Measurements from ENCODE around the gene SPTAN1.

SPTAN1 gene

GRCh38 chr9:128587453-128587852 lies 35.1 kb downstream of the SPTAN1 start:
- no peak for ATAC-seq
- no peak for TF ChIP-seq ZNF565 (CRISPR knock-in tag; conservative IDR thresholded peaks at IDR 0.05; ENCODE audit: low read depth)
- no peak for TF ChIP-seq POU6F1 (CRISPR knock-in tag; IDR thresholded peaks at IDR 0.05; ENCODE audit: borderline replicate concordance, low read depth)
- no peak for TF ChIP-seq BACH2 (CRISPR knock-in tag; IDR thresholded peaks at IDR 0.05; ENCODE audit: borderline replicate concordance)
- no peak for TF ChIP-seq RARB (CRISPR knock-in tag; IDR thresholded peaks at IDR 0.05)
- no peak for TF ChIP-seq ZFP30 (CRISPR knock-in tag; IDR thresholded peaks at IDR 0.05)
- TF ChIP-seq, protein P1, sequence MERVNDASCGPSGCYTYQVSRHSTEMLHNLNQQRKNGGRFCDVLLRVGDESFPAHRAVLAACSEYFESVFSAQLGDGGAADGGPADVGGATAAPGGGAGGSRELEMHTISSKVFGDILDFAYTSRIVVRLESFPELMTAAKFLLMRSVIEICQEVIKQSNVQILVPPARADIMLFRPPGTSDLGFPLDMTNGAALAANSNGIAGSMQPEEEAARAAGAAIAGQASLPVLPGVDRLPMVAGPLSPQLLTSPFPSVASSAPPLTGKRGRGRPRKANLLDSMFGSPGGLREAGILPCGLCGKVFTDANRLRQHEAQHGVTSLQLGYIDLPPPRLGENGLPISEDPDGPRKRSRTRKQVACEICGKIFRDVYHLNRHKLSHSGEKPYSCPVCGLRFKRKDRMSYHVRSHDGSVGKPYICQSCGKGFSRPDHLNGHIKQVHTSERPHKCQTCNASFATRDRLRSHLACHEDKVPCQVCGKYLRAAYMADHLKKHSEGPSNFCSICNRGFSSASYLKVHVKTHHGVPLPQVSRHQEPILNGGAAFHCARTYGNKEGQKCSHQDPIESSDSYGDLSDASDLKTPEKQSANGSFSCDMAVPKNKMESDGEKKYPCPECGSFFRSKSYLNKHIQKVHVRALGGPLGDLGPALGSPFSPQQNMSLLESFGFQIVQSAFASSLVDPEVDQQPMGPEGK (CRISPR knock-in tag; IDR thresholded peaks at IDR 0.05; ENCODE audit: borderline replicate concordance): no peak
- no peak for TF ChIP-seq ISL1 (CRISPR knock-in tag; IDR thresholded peaks at IDR 0.05)
- TF ChIP-seq, protein P2, sequence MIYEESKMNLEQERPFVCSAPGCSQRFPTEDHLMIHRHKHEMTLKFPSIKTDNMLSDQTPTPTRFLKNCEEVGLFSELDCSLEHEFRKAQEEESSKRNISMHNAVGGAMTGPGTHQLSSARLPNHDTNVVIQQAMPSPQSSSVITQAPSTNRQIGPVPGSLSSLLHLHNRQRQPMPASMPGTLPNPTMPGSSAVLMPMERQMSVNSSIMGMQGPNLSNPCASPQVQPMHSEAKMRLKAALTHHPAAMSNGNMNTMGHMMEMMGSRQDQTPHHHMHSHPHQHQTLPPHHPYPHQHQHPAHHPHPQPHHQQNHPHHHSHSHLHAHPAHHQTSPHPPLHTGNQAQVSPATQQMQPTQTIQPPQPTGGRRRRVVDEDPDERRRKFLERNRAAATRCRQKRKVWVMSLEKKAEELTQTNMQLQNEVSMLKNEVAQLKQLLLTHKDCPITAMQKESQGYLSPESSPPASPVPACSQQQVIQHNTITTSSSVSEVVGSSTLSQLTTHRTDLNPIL (CRISPR knock-in tag; IDR thresholded peaks at IDR 0.05; ENCODE audit: low read depth): no peak
- TF ChIP-seq ZNF8 (CRISPR knock-in tag; IDR thresholded peaks at IDR 0.05): no peak
- no peak for TF ChIP-seq ZC3H10 (CRISPR knock-in tag; IDR thresholded peaks at IDR 0.05)
- no peak for TF ChIP-seq ARNTL (CRISPR knock-in tag; IDR thresholded peaks at IDR 0.05; ENCODE audit: borderline replicate concordance, low read depth)
- no peak for TF ChIP-seq GLIS3 (CRISPR knock-in tag; IDR thresholded peaks at IDR 0.05)
- no peak for TF ChIP-seq TOX (CRISPR knock-in tag; IDR thresholded peaks at IDR 0.05; ENCODE audit: borderline replicate concordance)
- TF ChIP-seq TSHZ2 (CRISPR knock-in tag; IDR thresholded peaks at IDR 0.05): no peak
- TF ChIP-seq SNAI2 (CRISPR knock-in tag; IDR thresholded peaks at IDR 0.05): no peak
- TF ChIP-seq ESRRG (CRISPR knock-in tag; IDR thresholded peaks at IDR 0.05): no peak
- TF ChIP-seq TCF4 (CRISPR knock-in tag; IDR thresholded peaks at IDR 0.05; ENCODE audit: borderline replicate concordance): no peak

DNA sequence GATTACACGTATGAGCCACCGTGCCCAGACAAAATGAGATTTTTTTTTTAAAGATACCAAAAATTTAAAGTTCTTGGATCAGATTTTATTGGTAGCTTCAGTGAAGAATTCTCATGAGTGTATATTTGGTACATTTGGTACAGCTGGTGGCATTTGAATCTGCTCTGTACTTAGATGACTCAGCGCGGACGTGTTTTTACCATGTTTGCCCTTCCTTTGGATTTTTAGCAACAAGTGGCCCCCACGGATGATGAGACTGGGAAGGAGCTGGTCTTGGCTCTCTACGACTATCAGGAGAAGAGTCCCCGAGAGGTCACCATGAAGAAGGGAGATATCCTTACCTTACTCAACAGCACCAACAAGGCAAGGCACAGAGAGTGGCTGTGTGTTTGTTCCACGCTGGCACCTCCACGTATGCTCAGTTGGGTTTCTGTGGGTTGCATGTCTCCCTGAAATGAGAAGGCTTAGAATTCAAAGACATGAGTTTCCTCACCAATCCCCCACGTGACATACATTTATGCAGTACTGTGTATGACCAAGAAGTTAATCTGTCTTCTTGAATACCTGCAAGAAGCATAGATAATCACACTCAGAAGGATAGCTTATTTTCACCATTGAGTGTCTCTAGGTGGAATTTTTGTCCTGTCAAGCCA lies 36.3 kb downstream of the SPTAN1 start:
- TF ChIP-seq, protein P3, sequence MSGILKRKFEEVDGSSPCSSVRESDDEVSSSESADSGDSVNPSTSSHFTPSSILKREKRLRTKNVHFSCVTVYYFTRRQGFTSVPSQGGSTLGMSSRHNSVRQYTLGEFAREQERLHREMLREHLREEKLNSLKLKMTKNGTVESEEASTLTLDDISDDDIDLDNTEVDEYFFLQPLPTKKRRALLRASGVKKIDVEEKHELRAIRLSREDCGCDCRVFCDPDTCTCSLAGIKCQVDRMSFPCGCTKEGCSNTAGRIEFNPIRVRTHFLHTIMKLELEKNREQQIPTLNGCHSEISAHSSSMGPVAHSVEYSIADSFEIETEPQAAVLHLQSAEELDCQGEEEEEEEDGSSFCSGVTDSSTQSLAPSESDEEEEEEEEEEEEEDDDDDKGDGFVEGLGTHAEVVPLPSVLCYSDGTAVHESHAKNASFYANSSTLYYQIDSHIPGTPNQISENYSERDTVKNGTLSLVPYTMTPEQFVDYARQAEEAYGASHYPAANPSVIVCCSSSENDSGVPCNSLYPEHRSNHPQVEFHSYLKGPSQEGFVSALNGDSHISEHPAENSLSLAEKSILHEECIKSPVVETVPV (CRISPR knock-in tag; IDR thresholded peaks at IDR 0.05): no peak
- TF ChIP-seq ZFP30 (CRISPR knock-in tag; IDR thresholded peaks at IDR 0.05): no peak
- no peak for TF ChIP-seq SNAI2 (CRISPR knock-in tag; IDR thresholded peaks at IDR 0.05)
- no peak for ATAC-seq

GRCh38 chr9:128593039-128593438 lies 40.7 kb downstream of the SPTAN1 start:
- TF ChIP-seq TOX (CRISPR knock-in tag; IDR thresholded peaks at IDR 0.05; ENCODE audit: borderline replicate concordance) (no peak), BACH2 (CRISPR knock-in tag; IDR thresholded peaks at IDR 0.05; ENCODE audit: borderline replicate concordance) (no peak)
- ATAC-seq: no peak

DNA sequence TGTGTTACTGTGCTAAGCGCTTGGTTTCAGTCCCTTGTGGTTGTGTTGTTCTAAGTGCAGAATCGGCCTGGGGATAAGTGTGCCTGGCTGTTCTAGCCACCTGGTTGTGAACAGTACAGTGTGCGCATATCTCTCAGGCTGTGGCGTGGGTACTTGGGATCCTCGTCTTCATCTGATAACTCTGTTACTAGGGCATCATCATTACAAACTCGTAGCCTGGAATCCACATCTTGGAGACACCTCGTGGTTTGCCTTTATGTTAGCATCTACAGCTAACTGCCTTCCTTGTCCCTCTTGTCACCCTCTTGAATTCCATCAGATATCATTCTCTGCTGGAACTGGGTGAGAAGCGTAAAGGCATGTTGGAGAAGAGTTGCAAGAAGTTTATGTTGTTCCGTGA lies 41.5 kb downstream of the SPTAN1 start:
- TF ChIP-seq GLIS3 (CRISPR knock-in tag; IDR thresholded peaks at IDR 0.05): no peak
- no peak for TF ChIP-seq OSR1 (CRISPR knock-in tag; IDR thresholded peaks at IDR 0.05)
- no peak for TF ChIP-seq SNAI2 (CRISPR knock-in tag; IDR thresholded peaks at IDR 0.05)
- TF ChIP-seq, protein P3 (CRISPR knock-in tag; IDR thresholded peaks at IDR 0.05): no peak
- TF ChIP-seq POU6F1 (CRISPR knock-in tag; IDR thresholded peaks at IDR 0.05; ENCODE audit: borderline replicate concordance, low read depth): no peak
- ATAC-seq: no peak

All from SK-N-SH treated with all-trans-retinoic acid at 6 μM for 48 hours (cell line).